Right atrium auricular region (tissue), 2 donors: ENCODE data around the gene RGS11. TPM values are rescaled to one million over a fixed set of nuclear protein-coding genes. Genes with fewer than 3 reads are reported as not detected.
"Not testable (repeated sequence)": the region's sequence is repeated elsewhere in the genome, so short reads cannot be mapped to it uniquely, and the experiment has no call there.

Experiments used
- DNase-seq: peaks from one replicate; pipeline ENCODE4 v3.0.0-alpha.2; 2019; ENCODE audit warnings: low spot score
- H3K27ac ChIP-seq, 2 donors: fragments of 200-600 bp; sonication (generic); 1 replicate in 1 of 2; 2 replicates in 1 of 2; pipeline ENCODE4 v1.5.1; 2016 to 2019
- H3K27me3 ChIP-seq, 2 donors: fragments of 200-600 bp; sonication (generic); one replicate each; pipeline versions ENCODE4 v1.5.1 to v1.6.0; 2017 to 2019
- H3K36me3 ChIP-seq: fragments of 200-600 bp; sonication (generic); one replicate; pipeline ENCODE4 v1.5.1; 2016
- H3K4me1 ChIP-seq, 2 donors: fragments of 200-600 bp; sonication (generic); one replicate each; pipeline versions ENCODE4 v1.5.1 to v1.6.0; 2017 to 2019
- H3K4me3 ChIP-seq, 2 donors: fragments of 200-600 bp; sonication (generic); 1 replicate in 1 of 2; 2 replicates in 1 of 2; pipeline ENCODE4 v1.5.1; 2017 to 2019; ENCODE audit warnings: mild to moderate bottlenecking in 1 of 2, moderate library complexity in 1 of 2
- H3K9me3 ChIP-seq, 2 donors: fragments of 200-600 bp; sonication (generic); one replicate each; pipeline ENCODE4 v1.5.1; 2019
- CTCF ChIP-seq, 2 donors: fragments of 200-600 bp; sonication (generic); IDR thresholded peaks; one replicate each; pipeline ENCODE4 v1.5.1; 2019; ENCODE audit warnings: antibody characterized with exemption in 2 of 2
- total RNA-seq, 2 donors: library from RNA; depleted of rRNA; stranded (reverse); fragments of >200 nt; gene quantifications; one replicate each; pipeline ENCODE4 v1.1.0, GENCODE V29; 2016

Gene RGS11
- total RNA-seq, 2 donors from 2014 or later = 8.3 to 9.0 TPM

- Histone ChIP-seq H3K4me3 (no peak overlapping the region), H3K27ac (no peak overlapping the region), H3K9me3 (no peaks in the 10 kb centered on the region), H3K4me1 (peaks cover 0 to 15% of the 10 kb centered on the region in 2 donors), H3K27me3 (no peaks in the 10 kb centered on the region), H3K36me3 (peaks cover 64% of the 10 kb centered on the region)
- TF ChIP-seq CTCF (IDR thresholded peaks at IDR 0.05) = no peak
- no peak for DNase-seq
Observed at GRCh38 chr16:262121-262745, 13.5 kb downstream of the RGS11 start.

- Histone ChIP-seq H3K27me3 (no peaks in the 10 kb centered on the region), H3K9me3 (no peaks in the 10 kb centered on the region), H3K4me3 (no peak overlapping the region), H3K27ac (peak overlapping the region in 1 of 2 donors; percentile 3), H3K4me1 (peaks cover 0 to 14% of the 10 kb centered on the region in 2 donors), H3K36me3 (peaks cover 65% of the 10 kb centered on the region)
- no peak for TF ChIP-seq CTCF (IDR thresholded peaks at IDR 0.05)
- DNase-seq = no peak
Observed at GRCh38 chr16:261031-261691, 14.6 kb downstream of the RGS11 start.

- no peak for DNase-seq
- no peak overlapping the region for H3K27ac ChIP-seq
- peaks cover 72% of the 10 kb centered on the region for H3K36me3 ChIP-seq
Observed at GRCh38 chr16:260326-260725, 15.4 kb downstream of the RGS11 start.

GRCh38 chr16:259814-260253 is 15.9 kb downstream of the RGS11 start:
- Histone ChIP-seq H3K4me1 (peaks cover 0 to 4% of the 10 kb centered on the region in 2 donors), H3K4me3 (no peak overlapping the region), H3K36me3 (peaks cover 70% of the 10 kb centered on the region), H3K27me3 (no peaks in the 10 kb centered on the region), H3K27ac (no peak overlapping the region), H3K9me3 (no peaks in the 10 kb centered on the region)
- DNase-seq = no peak
- no peak for TF ChIP-seq CTCF (IDR thresholded peaks at IDR 0.05)

More at GRCh38 chr16:260326-260725, 15.4 kb downstream of the RGS11 start:
- Histone ChIP-seq H3K4me3 (no peak overlapping the region), H3K27me3 (no peaks in the 10 kb centered on the region), H3K4me1 (peaks cover 0 to 6% of the 10 kb centered on the region in 2 donors), H3K9me3 (no peaks in the 10 kb centered on the region)
- TF ChIP-seq CTCF (IDR thresholded peaks at IDR 0.05) = no peak

- Histone ChIP-seq H3K4me3 (no peak overlapping the region), H3K27ac (no peak overlapping the region), H3K27me3 (no peaks in the 10 kb centered on the region), H3K4me1 (peaks cover 0 to 4% of the 10 kb centered on the region in 2 donors), H3K36me3 (peaks cover 70% of the 10 kb centered on the region), H3K9me3 (no peaks in the 10 kb centered on the region)
- TF ChIP-seq CTCF (IDR thresholded peaks at IDR 0.05) = no peak
- no peak for DNase-seq
Observed at GRCh38 chr16:259226-259625, 16.5 kb downstream of the RGS11 start.

- H3K36me3 ChIP-seq = peaks cover 70% of the 10 kb centered on the region
- DNase-seq, H3K4me1 ChIP-seq, H3K27me3 ChIP-seq, H3K9me3 ChIP-seq, H3K4me3 ChIP-seq, H3K27ac ChIP-seq: not testable (repeated sequence)
Observed at GRCh38 chr16:258091-258490, 17.7 kb downstream of the RGS11 start.
